Measurements from ENCODE around the gene INPP5F.

GRCh38 chr10:119778776-119779445 is 53.1 kb downstream of the INPP5F start:
- TF ChIP-seq CTCF (IDR thresholded peaks at IDR 0.05), result no peak
- TF ChIP-seq POLR2AphosphoS5 (IDR thresholded peaks at IDR 0.05), result no peak
- TF ChIP-seq POLR2A (IDR thresholded peaks at IDR 0.05), result no peak
- no peak for TF ChIP-seq EP300 (IDR thresholded peaks at IDR 0.05)

All from upper lobe of left lung (tissue), 4 donors.